Mammary epithelial cell (primary cell): ENCODE measurements around the gene TAAR1.

Experiments used
- EZH2 ChIP-seq: IDR thresholded peaks from 2 replicates; pipeline ENCODE4 v1.6.1; 2012; ENCODE audit warnings: low read length, inconsistent platforms, borderline replicate concordance
- TF ChIP-seq, protein P1 (sequence below), 2 donors: IDR thresholded peaks in 1 of 2; conservative IDR thresholded peaks in 1 of 2; 2 replicates each; pipeline ENCODE4 v1.5.1; 2011 to 2012; ENCODE audit warnings: inconsistent platforms in 2 of 2, low read length in 2 of 2, mild to moderate bottlenecking in 2 of 2, control low read depth in 1 of 2, low read depth in 1 of 2; ENCODE audit not compliant: insufficient read depth in 1 of 2; ENCODE audit errors: extremely low read depth in 1 of 2

DNA sequence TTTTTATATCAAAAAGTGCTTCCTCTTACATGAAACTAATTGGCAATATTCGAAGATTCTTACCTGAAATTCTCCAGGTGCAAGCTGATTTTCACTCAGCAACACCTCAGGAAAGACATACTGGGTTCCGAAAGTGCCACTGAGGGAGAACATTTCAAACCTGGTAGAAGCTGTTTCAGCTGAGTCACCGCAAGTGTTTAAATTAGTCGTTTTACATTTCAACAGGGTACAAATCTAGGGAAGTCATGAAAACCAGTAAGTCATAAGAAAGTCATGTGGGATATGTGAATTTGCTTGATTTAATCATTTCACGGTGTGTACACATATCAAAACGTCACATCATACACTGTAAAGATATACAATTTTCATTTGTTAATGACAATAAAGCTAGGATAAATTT is 25.3 kb upstream of the TAAR1 start:
- TF ChIP-seq, protein P1, sequence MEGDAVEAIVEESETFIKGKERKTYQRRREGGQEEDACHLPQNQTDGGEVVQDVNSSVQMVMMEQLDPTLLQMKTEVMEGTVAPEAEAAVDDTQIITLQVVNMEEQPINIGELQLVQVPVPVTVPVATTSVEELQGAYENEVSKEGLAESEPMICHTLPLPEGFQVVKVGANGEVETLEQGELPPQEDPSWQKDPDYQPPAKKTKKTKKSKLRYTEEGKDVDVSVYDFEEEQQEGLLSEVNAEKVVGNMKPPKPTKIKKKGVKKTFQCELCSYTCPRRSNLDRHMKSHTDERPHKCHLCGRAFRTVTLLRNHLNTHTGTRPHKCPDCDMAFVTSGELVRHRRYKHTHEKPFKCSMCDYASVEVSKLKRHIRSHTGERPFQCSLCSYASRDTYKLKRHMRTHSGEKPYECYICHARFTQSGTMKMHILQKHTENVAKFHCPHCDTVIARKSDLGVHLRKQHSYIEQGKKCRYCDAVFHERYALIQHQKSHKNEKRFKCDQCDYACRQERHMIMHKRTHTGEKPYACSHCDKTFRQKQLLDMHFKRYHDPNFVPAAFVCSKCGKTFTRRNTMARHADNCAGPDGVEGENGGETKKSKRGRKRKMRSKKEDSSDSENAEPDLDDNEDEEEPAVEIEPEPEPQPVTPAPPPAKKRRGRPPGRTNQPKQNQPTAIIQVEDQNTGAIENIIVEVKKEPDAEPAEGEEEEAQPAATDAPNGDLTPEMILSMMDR (conservative IDR thresholded peaks at IDR 0.05 in 1 of 2, IDR thresholded peaks at IDR 0.05 in 1 of 2; ENCODE audit: extremely low read depth in 1 of 2, insufficient read depth in 1 of 2, low read depth in 1 of 2, low read length in 2 of 2) = no peak
- TF ChIP-seq EZH2 = no peak
